ENCODE measurements around the gene KCNC3.

- no peak for TF ChIP-seq POLR2A (IDR thresholded peaks at IDR 0.05)
- no peak for TF ChIP-seq CTCF (IDR thresholded peaks at IDR 0.05)
Observed at GRCh38 chr19:50378169-50378862, 49.1 kb upstream of the KCNC3 start.

Data from transverse colon (tissue), 3 donors.